Kidney epithelial cell (primary cell): ENCODE data around the gene NFATC2. TPM values are rescaled to one million over a fixed set of nuclear protein-coding genes. Genes with fewer than 3 reads are reported as not detected.

Experiments
- DNase-seq: peaks from one replicate; pipeline ENCODE4 v3.0.0-alpha.2; 2010; ENCODE audit warnings: low read depth
- H3K27me3 ChIP-seq: 2 replicates; pipeline ENCODE4 v1.6.0; 2011; ENCODE audit warnings: low read length; ENCODE audit not compliant: control insufficient read depth, insufficient read depth
- H3K36me3 ChIP-seq: 2 replicates; pipeline ENCODE4 v1.5.1; 2011; ENCODE audit warnings: low read length; ENCODE audit not compliant: control insufficient read depth, insufficient read depth
- H3K4me3 ChIP-seq: 2 replicates; pipeline ENCODE4 v1.5.1; 2011; ENCODE audit warnings: low read depth, mild to moderate bottlenecking, control low read depth, low read length
- CTCF ChIP-seq: IDR thresholded peaks from 2 replicates; pipeline ENCODE4 v1.5.1; 2011; ENCODE audit warnings: mild to moderate bottlenecking, moderate library complexity, low read length, control low read depth, inconsistent platforms; ENCODE audit not compliant: insufficient read depth, poor library complexity, severe bottlenecking
- total RNA-seq: library from RNA; depleted of rRNA; stranded (reverse); fragments of >200 nt; gene quantifications from 2 replicates; pipeline ENCODE4 v1.2.3, GENCODE V29; 2015

The NFATC2 gene
- total RNA-seq, 1 donor from 2014 or later, result 2.9 TPM

- H3K4me3 ChIP-seq, result no peak overlapping the region
- no peak for TF ChIP-seq CTCF
- no peaks in the 10 kb centered on the region for H3K27me3 ChIP-seq
- H3K36me3 ChIP-seq, result no peaks in the 10 kb centered on the region
- no peak for DNase-seq
Observed at GRCh38 chr20:51380401-51381385, 161.8 kb downstream of the NFATC2 start.

- H3K36me3 ChIP-seq, result no peaks in the 10 kb centered on the region
- H3K4me3 ChIP-seq, result no peak overlapping the region
- no peak for TF ChIP-seq CTCF
- H3K27me3 ChIP-seq, result no peaks in the 10 kb centered on the region
- DNase-seq, result no peak
Observed at GRCh38 chr20:51379601-51380341, 162.7 kb downstream of the NFATC2 start.

GRCh38 chr20:51378171-51378928 is 164.2 kb downstream of the NFATC2 start:
- Histone ChIP-seq H3K4me3 (no peak overlapping the region), H3K27me3 (no peaks in the 10 kb centered on the region)
- TF ChIP-seq CTCF, result no peak

GRCh38 chr20:51377132-51377531 is 165.4 kb downstream of the NFATC2 start:
- no peaks in the 10 kb centered on the region for H3K36me3 ChIP-seq
- DNase-seq, result no peak
- no peak for TF ChIP-seq CTCF
- no peak overlapping the region for H3K4me3 ChIP-seq
- H3K27me3 ChIP-seq, result no peaks in the 10 kb centered on the region

More at GRCh38 chr20:51378171-51378928, 164.2 kb downstream of the NFATC2 start:
- no peaks in the 10 kb centered on the region for H3K36me3 ChIP-seq
- no peak for DNase-seq

- no peaks in the 10 kb centered on the region for H3K27me3 ChIP-seq
- no peaks in the 10 kb centered on the region for H3K36me3 ChIP-seq
- no peak for TF ChIP-seq CTCF
- H3K4me3 ChIP-seq, result no peak overlapping the region
- no peak for DNase-seq
Observed at GRCh38 chr20:51376111-51376510, 166.4 kb downstream of the NFATC2 start.
